Measurements from ENCODE around the gene OLFM2. TPM values are rescaled to one million over a fixed set of nuclear protein-coding genes. Genes with fewer than 3 reads are reported as not detected.

The OLFM2 gene
- total RNA-seq, 1 experiment from 2014 or later, result 75.6 TPM

GRCh38 chr19:9916719-9917118 lies 19.6 kb downstream of the OLFM2 start:
- Mint-ChIP-seq H3K9me3 (no peaks in the 10 kb centered on the region; a peak in 1 of 5 replicates), H3K4me3 (no peak overlapping the region), H3K36me3 (ENCODE audit: insufficient read depth in 1 of 3, low read depth in 3 of 3) (peaks cover 2 to 5% (median 4%) of the 10 kb centered on the region in 3 experiments; a peak in 6 of 7 replicates), H3K27ac (no peak overlapping the region; a peak in 1 of 7 replicates), H3K4me1 (peaks cover 13 to 16% of the 10 kb centered on the region in 2 experiments), H3K27me3 (ENCODE audit: low read depth) (no peaks in the 10 kb centered on the region; the same call in 1 of the 2 replicates)
- Histone ChIP-seq H3T11ph (ENCODE audit: low read length) (no peak overlapping the region), H3K56ac (ENCODE audit: insufficient read length, low read depth, low read length) (no peak overlapping the region), H3K27ac (ENCODE audit: insufficient read length, low read depth, low read length) (no peak overlapping the region), H4K20me1 (ENCODE audit: control insufficient read depth, insufficient read depth, insufficient read length) (peaks cover 2% of the 10 kb centered on the region), H4K8ac (replicated peaks; ENCODE audit: insufficient read length, low read depth, low read length) (no peak overlapping the region), H2AFZ (ENCODE audit: low read length) (no peak overlapping the region), H2AK5ac (ENCODE audit: insufficient read length, low read length) (no peak overlapping the region), H2BK20ac (ENCODE audit: low read depth, low read length, poor library complexity, severe bottlenecking) (no peak overlapping the region), H2BK5ac (ENCODE audit: insufficient read length, low read length) (no peak overlapping the region), H3K79me1 (ENCODE audit: insufficient read depth, low read depth, low read length, poor library complexity, severe bottlenecking) (peaks cover 2% of the 10 kb centered on the region), H3K9me3 (ENCODE audit: control insufficient read depth, low read depth, low read length) (no peaks in the 10 kb centered on the region), H3K23ac (ENCODE audit: insufficient read length, low read depth, low read length) (no peak overlapping the region), H4K5ac (ENCODE audit: insufficient read length, low read depth, low read length) (no peak overlapping the region), H2BK15ac (ENCODE audit: low read depth, low read length) (no peak overlapping the region), H3K4me1 (ENCODE audit: insufficient read depth, low read length) (no peaks in the 10 kb centered on the region; the same call in 1 of the 2 replicates), H2BK120ac (ENCODE audit: low read depth, low read length, poor library complexity, severe bottlenecking) (no peak overlapping the region), H3K23me2 (ENCODE audit: insufficient read length, low read depth, low read length, poor library complexity, severe bottlenecking) (peaks cover 11% of the 10 kb centered on the region), H3K27me3 (ENCODE audit: insufficient read depth, low read length) (no peaks in the 10 kb centered on the region), H2BK12ac (ENCODE audit: insufficient read length, low read depth, low read length) (no peak overlapping the region), H3K4ac (ENCODE audit: low read depth, low read length) (no peak overlapping the region), H3K18ac (ENCODE audit: insufficient read length, low read depth, low read length) (no peak overlapping the region), H3K4me2 (ENCODE audit: insufficient read depth, insufficient read length, low read length) (no peak overlapping the region), H4K91ac (ENCODE audit: insufficient read length, low read depth, low read length) (no peak overlapping the region), H3K79me2 (ENCODE audit: insufficient read depth, low read length) (no peaks in the 10 kb centered on the region), H3K9ac (ENCODE audit: extremely low read depth, insufficient read length, low read length) (no peak overlapping the region), H3K14ac (ENCODE audit: insufficient read depth, low read length) (no peak overlapping the region)
- no peak for DNase-seq
- WGBS (ENCODE audit: extremely low coverage, insufficient read length, low lambda C conversion rate), result no CpG with 5 or more reads among the region's 6 CpGs
- no peak for TF ChIP-seq CTCF (conservative IDR thresholded peaks at IDR 0.05)
